DND-41 (cell line): ENCODE results near the gene RORB.

Source experiments
- CTCF ChIP-seq: IDR thresholded peaks from 2 replicates; pipeline ENCODE4 v1.5.1; 2012; ENCODE audit warnings: borderline replicate concordance, low read length, moderate library complexity, mild to moderate bottlenecking; ENCODE audit not compliant: poor library complexity, severe bottlenecking; ENCODE audit errors: extremely low read depth
- EZH2 ChIP-seq: IDR thresholded peaks from 3 replicates; pipeline ENCODE4 v1.6.1; 2012; ENCODE audit warnings: borderline replicate concordance, low read depth, mild to moderate bottlenecking, moderate library complexity, low read length, inconsistent platforms; ENCODE audit not compliant: severe bottlenecking

DNA sequence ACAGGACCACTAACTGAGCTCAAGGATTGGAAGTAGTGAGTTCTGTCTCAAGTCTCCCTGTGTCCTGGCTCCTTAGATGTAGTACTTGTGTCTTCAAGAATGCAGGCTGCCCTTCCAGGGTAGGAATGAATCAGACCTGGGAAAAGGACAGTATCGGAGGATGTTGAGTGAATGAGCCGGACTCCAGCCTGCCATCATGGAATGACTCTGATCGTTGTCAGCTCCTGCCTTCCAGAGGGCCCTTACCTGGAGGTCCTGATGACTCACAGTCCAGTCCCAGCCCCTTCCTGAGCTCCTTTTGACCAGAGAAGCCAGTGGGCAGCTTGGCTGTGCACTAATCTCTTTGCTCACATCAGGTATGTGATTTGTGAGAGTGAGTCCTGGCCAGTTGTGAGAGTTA lies 229.4 kb downstream of the RORB start:
- TF ChIP-seq CTCF (no peak), EZH2 (no peak)
